OCI-LY7 (cell line): ENCODE measurements around the gene CACNA2D4. TPM values are rescaled to one million over a fixed set of nuclear protein-coding genes. Genes with fewer than 3 reads are reported as not detected.

Experiments
- BruUV-seq: library from RNA; stranded (reverse); fragments of 400-500 nt; replicated peaks from 2 replicates; lab custom pipeline; 2021; lab: Mats Ljungman, UMichigan
- CTCF ChIA-PET: fragments of 300-600 bp; sonication (Branson Sonifier 250); formaldehyde crosslinking; loops from one replicate; lab custom pipeline; 2022; ENCODE audit warnings: antibody characterized with exemption; ENCODE audit not compliant: unreplicated experiment; lab: Charles Lee
- POLR2A ChIA-PET: fragments of 300-600 bp; sonication (Branson Sonifier 250); formaldehyde crosslinking; loops from one replicate; lab custom pipeline; 2022; ENCODE audit warnings: antibody characterized with exemption; lab: Charles Lee
- DNase-seq: peaks from one replicate; pipeline ENCODE4 v3.0.0-alpha.2; 2015; ENCODE audit warnings: low spot score
- H2AFZ ChIP-seq: fragments of 200-600 bp; sonication (generic), shearing (Covaris generic); 2 replicates; pipeline ENCODE4 v1.6.1; 2014; ENCODE audit warnings: mild to moderate bottlenecking, antibody characterized with exemption, low read length, moderate library complexity
- H3K27ac ChIP-seq: fragments of 200-600 bp; sonication (generic); 2 replicates; pipeline ENCODE4 v1.5.1; 2014; ENCODE audit warnings: mixed run types, low read depth, mild to moderate bottlenecking, moderate library complexity, low read length, inconsistent platforms; ENCODE audit not compliant: poor library complexity, severe bottlenecking
- H3K36me3 ChIP-seq: fragments of 200-600 bp; sonication (generic); 2 replicates; pipeline ENCODE4 v1.6.1; 2014; ENCODE audit warnings: mild to moderate bottlenecking, antibody characterized with exemption, low read length, moderate library complexity, mixed read lengths; ENCODE audit not compliant: insufficient read depth
- H3K4me1 ChIP-seq: fragments of 200-600 bp; sonication (generic); 2 replicates; pipeline ENCODE4 v1.5.1; 2014; ENCODE audit warnings: mild to moderate bottlenecking, low read length; ENCODE audit not compliant: insufficient read depth, poor library complexity, severe bottlenecking
- H3K4me2 ChIP-seq: fragments of 200-600 bp; sonication (generic); 2 replicates; pipeline ENCODE4 v1.6.1; 2014; ENCODE audit warnings: mild to moderate bottlenecking, low read length
- H3K4me3 ChIP-seq: fragments of 200-600 bp; sonication (generic); 2 replicates; pipeline ENCODE4 v1.5.1; 2014; ENCODE audit warnings: mild to moderate bottlenecking, low read depth, low read length; ENCODE audit not compliant: poor library complexity, severe bottlenecking
- H3K79me2 ChIP-seq: fragments of 200-600 bp; sonication (generic); 2 replicates; pipeline ENCODE4 v1.6.1; 2016; ENCODE audit warnings: low read depth, mild to moderate bottlenecking, low read length, moderate library complexity, mixed read lengths; ENCODE audit not compliant: insufficient read depth
- H3K9me2 ChIP-seq: fragments of 200-600 bp; sonication (generic); 2 replicates; pipeline ENCODE4 v1.6.1; 2016; ENCODE audit warnings: mild to moderate bottlenecking, low read length, mixed read lengths; ENCODE audit not compliant: insufficient read depth
- H3K9me3 ChIP-seq: fragments of 200-600 bp; sonication (generic); 2 replicates; pipeline ENCODE4 v1.6.1; 2014; ENCODE audit warnings: mild to moderate bottlenecking, mixed run types, low read length, mixed read lengths
- H4K20me1 ChIP-seq: fragments of 200-600 bp; sonication (generic); 2 replicates; pipeline ENCODE4 v1.6.1; 2014; ENCODE audit warnings: mild to moderate bottlenecking, antibody characterized with exemption, low read length, moderate library complexity, mixed read lengths; ENCODE audit not compliant: insufficient read depth
- EZH2phosphoT487 ChIP-seq: fragments of 200-600 bp; sonication (generic); IDR thresholded peaks from 2 replicates; pipeline ENCODE4 v1.6.1; 2018; ENCODE audit warnings: low read depth, borderline replicate concordance, mild to moderate bottlenecking, mixed run types, antibody characterized with exemption, low read length, moderate library complexity, mixed read lengths
- intact Hi-C: fragments of 100-400 bp; cut with micrococcal nuclease; formaldehyde crosslinking; loops from one replicate; pipeline ENCODE4 v1.10.0; 2022; ENCODE audit not compliant: unreplicated experiment
- total RNA-seq, 2 experiments: library from RNA; depleted of rRNA in 1 of 2; stranded (reverse); fragments of >200 nt in 1 of 2; shearing (Covaris generic) in 1 of 2; gene quantifications; 2 replicates each; pipeline ENCODE4 v1.2.3, GENCODE V29; 2014 to 2022
- TF ChIP-seq, protein P1 (sequence below): fragments of 200-600 bp; sonication (generic); conservative IDR thresholded peaks from 2 replicates; pipeline ENCODE4 v1.5.1; 2014; ENCODE audit warnings: mild to moderate bottlenecking, antibody characterized with exemption, low read length, moderate library complexity, mixed read lengths

The CACNA2D4 gene
- total RNA-seq, 2 experiments from 2014 or later = 0.13 TPM; not detected in 1

DNA sequence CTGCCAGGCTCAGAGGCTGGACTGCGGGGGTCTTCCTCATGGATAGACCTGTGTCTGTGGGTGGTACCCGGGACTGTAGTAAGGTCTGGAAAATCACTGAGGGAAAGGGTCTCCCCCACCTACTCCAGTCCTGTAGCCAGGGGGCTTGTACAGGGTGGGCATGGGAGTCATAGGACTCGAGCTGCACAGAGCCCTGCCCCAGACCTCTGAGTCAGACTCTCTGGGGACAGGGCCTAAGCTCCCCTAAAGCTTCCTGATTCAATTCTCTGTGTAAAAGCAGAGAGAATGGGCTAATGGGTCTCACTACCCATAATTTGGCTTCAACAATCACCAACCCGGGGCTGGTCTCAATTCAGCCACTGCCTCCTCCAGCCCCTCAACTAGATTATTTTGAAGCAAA lies 71.0 kb downstream of the CACNA2D4 start:
- POLR2A ChIA-PET = no interaction called here
- TF ChIP-seq, protein P1, sequence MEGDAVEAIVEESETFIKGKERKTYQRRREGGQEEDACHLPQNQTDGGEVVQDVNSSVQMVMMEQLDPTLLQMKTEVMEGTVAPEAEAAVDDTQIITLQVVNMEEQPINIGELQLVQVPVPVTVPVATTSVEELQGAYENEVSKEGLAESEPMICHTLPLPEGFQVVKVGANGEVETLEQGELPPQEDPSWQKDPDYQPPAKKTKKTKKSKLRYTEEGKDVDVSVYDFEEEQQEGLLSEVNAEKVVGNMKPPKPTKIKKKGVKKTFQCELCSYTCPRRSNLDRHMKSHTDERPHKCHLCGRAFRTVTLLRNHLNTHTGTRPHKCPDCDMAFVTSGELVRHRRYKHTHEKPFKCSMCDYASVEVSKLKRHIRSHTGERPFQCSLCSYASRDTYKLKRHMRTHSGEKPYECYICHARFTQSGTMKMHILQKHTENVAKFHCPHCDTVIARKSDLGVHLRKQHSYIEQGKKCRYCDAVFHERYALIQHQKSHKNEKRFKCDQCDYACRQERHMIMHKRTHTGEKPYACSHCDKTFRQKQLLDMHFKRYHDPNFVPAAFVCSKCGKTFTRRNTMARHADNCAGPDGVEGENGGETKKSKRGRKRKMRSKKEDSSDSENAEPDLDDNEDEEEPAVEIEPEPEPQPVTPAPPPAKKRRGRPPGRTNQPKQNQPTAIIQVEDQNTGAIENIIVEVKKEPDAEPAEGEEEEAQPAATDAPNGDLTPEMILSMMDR = no peak
- no peak for TF ChIP-seq EZH2phosphoT487

DNA sequence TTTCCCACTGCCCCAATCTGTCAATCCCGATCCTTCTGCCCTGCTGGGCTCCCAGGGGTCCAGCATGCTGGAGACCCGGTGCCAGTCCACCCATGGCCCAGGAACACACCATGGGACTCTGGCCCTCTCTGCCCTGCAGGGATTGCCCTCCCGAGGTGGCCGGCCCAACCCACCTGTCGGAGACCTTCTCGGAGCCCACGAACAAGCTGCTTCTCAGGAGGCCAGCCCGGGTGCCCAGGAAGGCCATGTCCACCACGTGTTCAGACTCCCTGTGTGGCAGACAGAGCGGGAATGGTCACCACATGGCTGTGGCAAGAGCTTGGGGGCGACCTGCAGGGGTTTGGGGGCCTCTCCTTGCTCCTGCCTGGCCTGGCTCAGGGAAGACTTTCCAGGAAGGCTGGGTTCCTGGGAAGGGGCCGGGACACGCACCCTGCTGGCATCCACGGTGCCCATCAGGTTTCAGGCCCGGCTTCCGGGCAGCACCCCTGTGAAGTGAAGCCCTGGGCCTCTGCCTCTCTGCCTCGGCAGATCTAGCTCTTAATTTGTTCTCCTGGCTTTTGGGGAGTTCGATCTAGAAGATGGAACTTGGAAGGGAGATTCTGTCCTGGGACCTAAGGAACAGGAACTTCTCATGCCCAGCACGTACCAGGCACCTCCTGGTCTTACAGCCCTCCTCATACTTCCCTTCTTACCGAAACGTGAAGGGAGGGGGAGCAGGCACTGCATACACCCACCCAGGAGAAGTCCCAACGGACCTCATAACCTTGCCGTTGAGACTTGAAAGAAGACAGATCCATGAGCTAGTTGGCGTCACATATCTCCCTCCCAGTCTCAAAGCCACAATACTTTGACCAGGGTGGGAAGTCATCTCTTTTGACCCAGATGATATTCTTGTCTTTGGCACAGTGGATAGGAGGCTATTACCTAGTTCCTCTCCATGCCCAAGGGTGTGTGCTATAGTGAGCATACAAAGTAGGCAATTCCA lies 71.7 kb downstream of the CACNA2D4 start:
- no peak overlapping the region for H3K4me3 ChIP-seq
- no peak overlapping the region for H3K27ac ChIP-seq
- TF ChIP-seq, protein P1 = no peak
- TF ChIP-seq EZH2phosphoT487 = no peak
- no peaks in the 10 kb centered on the region for H3K9me3 ChIP-seq
- no peaks in the 10 kb centered on the region for H3K36me3 ChIP-seq
- H3K9me2 ChIP-seq = no peaks in the 10 kb centered on the region
- no peak overlapping the region for H2AFZ ChIP-seq
- BruUV-seq = no TSS peak
- DNase-seq = no peak
- H4K20me1 ChIP-seq = no peaks in the 10 kb centered on the region
- POLR2A ChIA-PET = no interaction called here
- intact Hi-C loops = no loop called here
- CTCF ChIA-PET = no interaction called here
- H3K4me1 ChIP-seq = no peaks in the 10 kb centered on the region
- no peaks in the 10 kb centered on the region for H3K79me2 ChIP-seq
- H3K4me2 ChIP-seq = no peak overlapping the region

More for the DNA sequence above, 71.0 kb downstream of the CACNA2D4 start:
- no peak for DNase-seq
- Histone ChIP-seq H3K4me3 (no peak overlapping the region), H3K79me2 (no peaks in the 10 kb centered on the region), H3K4me1 (no peaks in the 10 kb centered on the region), H3K9me2 (no peaks in the 10 kb centered on the region), H4K20me1 (no peaks in the 10 kb centered on the region), H3K27ac (no peak overlapping the region), H3K36me3 (no peaks in the 10 kb centered on the region), H2AFZ (no peak overlapping the region), H3K9me3 (no peaks in the 10 kb centered on the region), H3K4me2 (no peak overlapping the region)
- no TSS peak for BruUV-seq
- CTCF ChIA-PET = no interaction called here
- intact Hi-C loops = no loop called here

DNA sequence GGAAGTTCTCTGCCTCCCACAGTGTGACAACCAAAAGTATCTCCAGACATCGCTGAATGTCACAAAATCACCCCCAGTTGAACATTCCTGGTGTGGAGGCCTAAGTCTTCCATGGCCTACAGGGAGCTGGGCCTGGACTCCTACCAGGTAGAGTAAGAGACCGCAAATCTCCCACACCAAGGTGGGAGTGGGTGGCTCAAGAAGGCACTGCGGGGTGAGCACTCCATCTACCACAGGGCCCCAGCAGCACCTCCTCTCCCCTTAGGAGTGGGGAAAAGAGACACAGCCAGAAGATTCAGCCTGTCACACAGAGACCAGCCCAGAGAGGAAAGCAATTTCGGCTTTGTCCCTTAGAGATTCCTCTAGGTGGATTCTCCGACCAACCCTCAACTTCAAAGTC lies 72.6 kb downstream of the CACNA2D4 start:
- Histone ChIP-seq H2AFZ (no peak overlapping the region), H3K9me2 (no peaks in the 10 kb centered on the region), H3K4me3 (no peak overlapping the region), H3K9me3 (no peaks in the 10 kb centered on the region), H3K36me3 (no peaks in the 10 kb centered on the region), H4K20me1 (no peaks in the 10 kb centered on the region), H3K4me1 (no peaks in the 10 kb centered on the region), H3K4me2 (no peak overlapping the region), H3K79me2 (no peaks in the 10 kb centered on the region), H3K27ac (no peak overlapping the region)
- DNase-seq = no peak
- POLR2A ChIA-PET = no interaction called here
- no peak for TF ChIP-seq EZH2phosphoT487
- TF ChIP-seq, protein P1 = no peak
- BruUV-seq = no TSS peak
- intact Hi-C loops = no loop called here
- CTCF ChIA-PET = no interaction called here
